ENCODE data around the gene SYCP2L. TPM values are rescaled to one million over a fixed set of nuclear protein-coding genes. Genes with fewer than 3 reads are reported as not detected.
"Not testable (repeated sequence)": the region's sequence is repeated elsewhere in the genome, so short reads cannot be mapped to it uniquely, and the experiment has no call there.

The SYCP2L gene
- total and polyA plus RNA-seq, 2 experiments from 2014 or later: 10.5 to 11.0 TPM

- no peaks in the 10 kb centered on the region for H3K27me3 Mint-ChIP-seq (ENCODE audit: insufficient read depth, low read depth, poor library complexity)
- no peaks in the 10 kb centered on the region for H3K36me3 Mint-ChIP-seq (ENCODE audit: low read depth)
- Histone ChIP-seq H3F3A (replicated peaks; ENCODE audit: low read depth) (no peaks in the 10 kb centered on the region), H3K4me2 (no peak overlapping the region), H3K4me3 (no peak overlapping the region), H3K27ac (ENCODE audit: low read depth) (no peak overlapping the region), H2AFZ (peak overlapping the region; percentile 84), H3K9me2 (ENCODE audit: insufficient read depth) (no peaks in the 10 kb centered on the region), H4K20me1 (replicated peaks; ENCODE audit: insufficient read depth) (no peaks in the 10 kb centered on the region), H3K27me3 (ENCODE audit: insufficient read depth) (no peaks in the 10 kb centered on the region), H3K79me2 (replicated peaks; ENCODE audit: insufficient read depth) (no peaks in the 10 kb centered on the region), H3K4me1 (ENCODE audit: insufficient read depth) (no peaks in the 10 kb centered on the region), H3K36me3 (ENCODE audit: insufficient read depth) (no peaks in the 10 kb centered on the region)
- H3K9me3 Mint-ChIP-seq: no peaks in the 10 kb centered on the region
- DNase-seq (ENCODE audit: low spot score) (no peak), ATAC-seq (peak; percentile 51)
- H3K4me1 Mint-ChIP-seq: 0 out of 3 replicates have a peak, but pooled peaks cover 4% of the 10 kb centered on the region
- TF ChIP-seq CTCF (conservative IDR thresholded peaks at IDR 0.05; ENCODE audit: low read depth in 2 of 2): no peak
- H3K27ac Mint-ChIP-seq: no peak overlapping the region
- H3K4me3 Mint-ChIP-seq: no peak overlapping the region
Measured at GRCh38 chr6:10862361-10862760, 24.5 kb upstream of the SYCP2L start.

DNA sequence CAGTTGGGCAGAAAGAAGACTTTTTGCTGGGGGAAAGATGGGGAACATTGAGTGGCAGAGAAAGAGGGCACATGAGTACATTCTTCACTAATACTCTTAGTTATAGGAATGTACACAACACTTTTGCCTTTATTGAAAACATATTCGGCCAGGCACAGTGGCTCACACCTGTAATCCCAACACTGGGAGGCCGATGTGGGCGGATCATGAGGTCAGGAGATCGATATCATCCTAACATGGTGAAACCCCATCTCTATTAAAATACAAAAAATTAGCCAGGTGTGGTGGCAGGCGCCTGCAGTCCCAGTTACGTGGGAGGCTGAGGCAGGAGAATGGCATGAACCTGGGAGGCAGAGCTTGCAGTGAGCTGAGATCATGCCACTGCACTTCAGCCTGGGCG, 23.8 kb upstream of the SYCP2L start:
- not testable (repeated sequence) for ATAC-seq; DNase-seq (ENCODE audit: low spot score); H2AFZ ChIP-seq; H3K79me2 ChIP-seq (replicated peaks; ENCODE audit: insufficient read depth); H3K4me3 Mint-ChIP-seq; H3K36me3 Mint-ChIP-seq (ENCODE audit: low read depth); H3K4me1 Mint-ChIP-seq; H3K27ac ChIP-seq (ENCODE audit: low read depth); H3K27ac Mint-ChIP-seq; H3K4me1 ChIP-seq (ENCODE audit: insufficient read depth); H3K9me3 Mint-ChIP-seq; H3K27me3 Mint-ChIP-seq (ENCODE audit: insufficient read depth, low read depth, poor library complexity); H3K36me3 ChIP-seq (ENCODE audit: insufficient read depth); H3K4me3 ChIP-seq; H3K9me2 ChIP-seq (ENCODE audit: insufficient read depth); H3K27me3 ChIP-seq (ENCODE audit: insufficient read depth); H4K20me1 ChIP-seq (replicated peaks; ENCODE audit: insufficient read depth); H3K4me2 ChIP-seq; H3F3A ChIP-seq (replicated peaks; ENCODE audit: low read depth)

GRCh38 chr6:10866709-10867108, 20.1 kb upstream of the SYCP2L start:
- H3K9me2 ChIP-seq (ENCODE audit: insufficient read depth); H3K36me3 Mint-ChIP-seq (ENCODE audit: low read depth); H4K20me1 ChIP-seq (replicated peaks; ENCODE audit: insufficient read depth); H3K79me2 ChIP-seq (replicated peaks; ENCODE audit: insufficient read depth); H3K36me3 ChIP-seq (ENCODE audit: insufficient read depth); H3K9me3 Mint-ChIP-seq; H3K4me1 ChIP-seq (ENCODE audit: insufficient read depth); H3K27ac Mint-ChIP-seq; H3F3A ChIP-seq (replicated peaks; ENCODE audit: low read depth); H3K4me1 Mint-ChIP-seq; H3K27me3 ChIP-seq (ENCODE audit: insufficient read depth); H3K27ac ChIP-seq (ENCODE audit: low read depth); H2AFZ ChIP-seq; H3K4me3 Mint-ChIP-seq; DNase-seq (ENCODE audit: low spot score); H3K4me3 ChIP-seq; H3K27me3 Mint-ChIP-seq (ENCODE audit: insufficient read depth, low read depth, poor library complexity); H3K4me2 ChIP-seq; ATAC-seq: not testable (repeated sequence)

DNA sequence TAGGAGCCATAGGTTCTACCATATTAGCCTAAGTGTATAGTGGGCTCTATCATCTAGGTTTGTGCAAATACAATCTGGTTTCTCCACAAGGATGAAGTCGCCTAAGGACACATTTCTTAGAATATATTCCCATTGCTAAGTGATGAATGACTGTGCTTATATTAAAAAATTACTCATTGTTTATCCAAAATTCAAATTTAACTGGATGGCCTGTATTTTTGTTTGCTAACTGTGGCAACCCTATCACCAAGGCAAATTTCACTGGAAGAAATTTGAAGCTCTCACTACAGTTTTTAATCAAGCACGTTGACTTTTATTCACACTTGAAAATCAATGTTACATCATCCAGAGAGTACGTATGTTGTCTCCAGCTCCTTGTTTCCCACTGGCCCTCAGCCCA, 18.9 kb upstream of the SYCP2L start:
- Histone ChIP-seq H4K20me1 (replicated peaks; ENCODE audit: insufficient read depth) (no peaks in the 10 kb centered on the region), H3K4me2 (no peak overlapping the region), H3K4me3 (no peak overlapping the region), H3K4me1 (ENCODE audit: insufficient read depth) (no peaks in the 10 kb centered on the region), H3K9me2 (ENCODE audit: insufficient read depth) (no peaks in the 10 kb centered on the region), H3K79me2 (replicated peaks; ENCODE audit: insufficient read depth) (no peaks in the 10 kb centered on the region), H3K36me3 (ENCODE audit: insufficient read depth) (no peaks in the 10 kb centered on the region), H3F3A (replicated peaks; ENCODE audit: low read depth) (no peaks in the 10 kb centered on the region), H3K27me3 (ENCODE audit: insufficient read depth) (no peaks in the 10 kb centered on the region), H3K27ac (ENCODE audit: low read depth) (no peak overlapping the region), H2AFZ (no peak overlapping the region)
- ATAC-seq: no peak
- no peak overlapping the region for H3K4me3 Mint-ChIP-seq
- H3K4me1 Mint-ChIP-seq: no peaks in the 10 kb centered on the region
- no peaks in the 10 kb centered on the region for H3K36me3 Mint-ChIP-seq (ENCODE audit: low read depth)
- no peaks in the 10 kb centered on the region for H3K27me3 Mint-ChIP-seq (ENCODE audit: insufficient read depth, low read depth, poor library complexity)
- no peak for DNase-seq (ENCODE audit: low spot score)
- H3K27ac Mint-ChIP-seq: no peak overlapping the region; the same call in 1 of the 2 replicates
- no peaks in the 10 kb centered on the region for H3K9me3 Mint-ChIP-seq
- TF ChIP-seq, protein P1, sequence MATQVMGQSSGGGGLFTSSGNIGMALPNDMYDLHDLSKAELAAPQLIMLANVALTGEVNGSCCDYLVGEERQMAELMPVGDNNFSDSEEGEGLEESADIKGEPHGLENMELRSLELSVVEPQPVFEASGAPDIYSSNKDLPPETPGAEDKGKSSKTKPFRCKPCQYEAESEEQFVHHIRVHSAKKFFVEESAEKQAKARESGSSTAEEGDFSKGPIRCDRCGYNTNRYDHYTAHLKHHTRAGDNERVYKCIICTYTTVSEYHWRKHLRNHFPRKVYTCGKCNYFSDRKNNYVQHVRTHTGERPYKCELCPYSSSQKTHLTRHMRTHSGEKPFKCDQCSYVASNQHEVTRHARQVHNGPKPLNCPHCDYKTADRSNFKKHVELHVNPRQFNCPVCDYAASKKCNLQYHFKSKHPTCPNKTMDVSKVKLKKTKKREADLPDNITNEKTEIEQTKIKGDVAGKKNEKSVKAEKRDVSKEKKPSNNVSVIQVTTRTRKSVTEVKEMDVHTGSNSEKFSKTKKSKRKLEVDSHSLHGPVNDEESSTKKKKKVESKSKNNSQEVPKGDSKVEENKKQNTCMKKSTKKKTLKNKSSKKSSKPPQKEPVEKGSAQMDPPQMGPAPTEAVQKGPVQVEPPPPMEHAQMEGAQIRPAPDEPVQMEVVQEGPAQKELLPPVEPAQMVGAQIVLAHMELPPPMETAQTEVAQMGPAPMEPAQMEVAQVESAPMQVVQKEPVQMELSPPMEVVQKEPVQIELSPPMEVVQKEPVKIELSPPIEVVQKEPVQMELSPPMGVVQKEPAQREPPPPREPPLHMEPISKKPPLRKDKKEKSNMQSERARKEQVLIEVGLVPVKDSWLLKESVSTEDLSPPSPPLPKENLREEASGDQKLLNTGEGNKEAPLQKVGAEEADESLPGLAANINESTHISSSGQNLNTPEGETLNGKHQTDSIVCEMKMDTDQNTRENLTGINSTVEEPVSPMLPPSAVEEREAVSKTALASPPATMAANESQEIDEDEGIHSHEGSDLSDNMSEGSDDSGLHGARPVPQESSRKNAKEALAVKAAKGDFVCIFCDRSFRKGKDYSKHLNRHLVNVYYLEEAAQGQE (IDR thresholded peaks at IDR 0.05; ENCODE audit: unreplicated experiment): no peak
- TF ChIP-seq ZNF114 (CRISPR knock-in tag; IDR thresholded peaks at IDR 0.05) (no peak), EZH2 (IDR thresholded peaks at IDR 0.05; ENCODE audit: low read depth, unreplicated experiment) (no peak), ZNF331 (CRISPR knock-in tag; IDR thresholded peaks at IDR 0.05; ENCODE audit: low read depth) (no peak), JUNB (IDR thresholded peaks at IDR 0.05; ENCODE audit: unreplicated experiment) (no peak), POLR2AphosphoS5 (IDR thresholded peaks at IDR 0.05; ENCODE audit: low read depth) (no peak), STAT1 (IDR thresholded peaks at IDR 0.05; ENCODE audit: unreplicated experiment) (no peak), ETS1 (IDR thresholded peaks at IDR 0.05) (no peak), CREB1 (CRISPR knock-in tag; IDR thresholded peaks at IDR 0.05; ENCODE audit: low read depth) (no peak)
